Uterus (tissue), 2 donors: ENCODE results near the gene UFC1.

Source experiments
- CTCF ChIP-seq, 4 experiments: fragments of 200-600 bp in 2 of 4; fragments of 450-650 bp in 2 of 4; sonication (generic) in 2 of 4; IDR thresholded peaks; one replicate each; pipeline ENCODE4 v1.5.1; 2016 to 2019; ENCODE audit warnings: antibody characterized with exemption in 4 of 4, mild to moderate bottlenecking in 2 of 4, moderate library complexity in 1 of 4
- POLR2A ChIP-seq, 2 donors: fragments of 450-650 bp; IDR thresholded peaks; one replicate each; pipeline ENCODE4 v1.6.1; 2016; ENCODE audit warnings: antibody characterized with exemption in 2 of 2, mild to moderate bottlenecking in 1 of 2, moderate library complexity in 1 of 2

GRCh38 chr1:161179698-161180097 is 25.9 kb downstream of the UFC1 start:
- TF ChIP-seq POLR2A (IDR thresholded peaks at IDR 0.05) (no peak), CTCF (IDR thresholded peaks at IDR 0.05) (no peak)
